K562 (cell line): ENCODE data around the gene FAM20C. TPM values are rescaled to one million over a fixed set of nuclear protein-coding genes. Genes with fewer than 3 reads are reported as not detected.

Experiments used
- ATF7 ChIP-seq: fragments of 450-650 bp; IDR thresholded peaks from 2 replicates; pipeline ENCODE4 v1.7.1; 2014; ENCODE audit warnings: mild to moderate bottlenecking, moderate library complexity
- ETS2 ChIP-seq: IDR thresholded peaks from 2 replicates; pipeline ENCODE4 v1.6.1; 2016; ENCODE audit warnings: borderline replicate concordance, missing genetic modification characterization, mild to moderate bottlenecking, moderate library complexity, missing compliant biosample characterization; ENCODE audit not compliant: poor library complexity, severe bottlenecking
- EWSR1 ChIP-seq: fragments of 450-650 bp; IDR thresholded peaks from 2 replicates; pipeline ENCODE4 v1.6.1; 2018; ENCODE audit warnings: borderline replicate concordance, mild to moderate bottlenecking, low read depth, moderate library complexity; ENCODE audit not compliant: partially characterized antibody
- JUND ChIP-seq, 2 experiments: IDR thresholded peaks; 2 replicates in 1 of 2; 3 replicates in 1 of 2; pipeline ENCODE4 v1.6.1; 2011; ENCODE audit warnings: borderline replicate concordance in 2 of 2, low read depth in 2 of 2, low read length in 2 of 2, improper control_type of control experiment in 1 of 2, missing biosample characterization in 1 of 2, missing genetic modification characterization in 1 of 2, missing genetic modification reagents in 1 of 2
- MAFG ChIP-seq: fragments of 450-650 bp; conservative IDR thresholded peaks from 2 replicates; pipeline ENCODE4 v1.6.1; 2016; ENCODE audit warnings: missing genetic modification characterization, missing compliant biosample characterization
- MYBL2 ChIP-seq, 2 experiments: fragments of 450-650 bp in 1 of 2; sonication (generic) in 1 of 2; formaldehyde crosslinking in 1 of 2; IDR thresholded peaks; 2 replicates each; pipeline versions ENCODE4 v1.6.1 to v1.8.1; 2017 to 2022; ENCODE audit warnings: borderline replicate concordance in 1 of 2, inconsistent platforms in 1 of 2, low read depth in 1 of 2, mild to moderate bottlenecking in 1 of 2, missing genetic modification reagents in 1 of 2, moderate library complexity in 1 of 2
- PPARD ChIP-seq: fragments of 250-450 bp; sonication (Bioruptor Pico); IDR thresholded peaks from 2 replicates; pipeline ENCODE4 v1.8.0; 2022; ENCODE audit warnings: inconsistent platforms, mild to moderate bottlenecking, moderate library complexity
- RFX7 ChIP-seq: fragments of 250-450 bp; sonication (Bioruptor Pico); IDR thresholded peaks from 2 replicates; pipeline ENCODE4 v1.5.1; 2021; ENCODE audit warnings: mild to moderate bottlenecking
- SPI1 ChIP-seq: IDR thresholded peaks from 2 replicates; pipeline ENCODE4 v1.6.1; 2011; ENCODE audit warnings: low read depth, low read length, control low read depth, borderline replicate concordance
- ZFPM2 ChIP-seq: fragments of 250-450 bp; sonication (Bioruptor Pico); IDR thresholded peaks from 2 replicates; pipeline ENCODE4 v1.5.1; 2022; ENCODE audit warnings: mild to moderate bottlenecking
- ZNF253 ChIP-seq: fragments of 250-450 bp; sonication (Bioruptor Pico); conservative IDR thresholded peaks from 2 replicates; pipeline ENCODE4 v1.6.1; 2021; ENCODE audit warnings: mild to moderate bottlenecking
- polyA plus RNA-seq, 8 experiments: library from polyadenylated mRNA; depleted of rRNA in 4 of 8; stranded (reverse) in 5 of 8; unstranded in 3 of 8; fragments of >200 nt; fragmentation: Nextera tagmentation in 2 of 8; fragmentation: Illumina TruSeq in 1 of 8; extraction: Ambion mirVana in 2 of 8; extraction: Trizol in 1 of 8; gene quantifications; 2 replicates each; pipeline versions ENCODE4 v1.2.1 to v1.2.3, GENCODE V29; 2011 to 2014; ENCODE audit warnings: inconsistent platforms in 1 of 8, missing spikeins in 1 of 8
- total RNA-seq, 7 experiments: library from RNA; depleted of rRNA in 6 of 7; stranded (reverse); fragments of >200 nt in 6 of 7; fragmentation: Illumina TruSeq in 2 of 7; extraction: Trizol in 2 of 7; gene quantifications; 2 replicates each; pipeline versions ENCODE4 v1.2.1 to v1.2.3, GENCODE V29; 2011 to 2021; ENCODE audit warnings: low replicate concordance in 1 of 7
- TF ChIP-seq, protein P1 (sequence below): fragments of 250-450 bp; sonication (Bioruptor Pico); IDR thresholded peaks from 2 replicates; pipeline ENCODE4 v1.8.0; 2021; ENCODE audit warnings: moderate library complexity, mild to moderate bottlenecking, inconsistent platforms
- TF ChIP-seq, protein P2 (sequence below): sonication (generic); formaldehyde crosslinking; IDR thresholded peaks from 2 replicates; pipeline ENCODE4 v1.9.0; 2022; ENCODE audit warnings: mild to moderate bottlenecking, missing genetic modification reagents
- TF ChIP-seq, protein P3 (sequence below): fragments of 450-650 bp; formaldehyde crosslinking; conservative IDR thresholded peaks from 2 replicates; pipeline ENCODE4 v1.4.0; 2022; ENCODE audit warnings: mild to moderate bottlenecking, missing genetic modification characterization
- TF ChIP-seq, protein P4 (sequence below), 2 experiments: fragments of 450-650 bp in 1 of 2; sonication (generic) in 1 of 2; formaldehyde crosslinking in 1 of 2; IDR thresholded peaks in 1 of 2; conservative IDR thresholded peaks in 1 of 2; 2 replicates each; pipeline versions ENCODE4 v1.6.1 to v1.8.1; 2016 to 2023; ENCODE audit warnings: mild to moderate bottlenecking in 2 of 2, moderate library complexity in 2 of 2, inconsistent platforms in 1 of 2, missing genetic modification reagents in 1 of 2

The FAM20C gene
- total and polyA plus RNA-seq, 9 of the 15 experiments (the other 6 are each of a cell fraction or from before 2014, with no cell fraction given): 0.09 TPM; not detected in 8

DNA sequence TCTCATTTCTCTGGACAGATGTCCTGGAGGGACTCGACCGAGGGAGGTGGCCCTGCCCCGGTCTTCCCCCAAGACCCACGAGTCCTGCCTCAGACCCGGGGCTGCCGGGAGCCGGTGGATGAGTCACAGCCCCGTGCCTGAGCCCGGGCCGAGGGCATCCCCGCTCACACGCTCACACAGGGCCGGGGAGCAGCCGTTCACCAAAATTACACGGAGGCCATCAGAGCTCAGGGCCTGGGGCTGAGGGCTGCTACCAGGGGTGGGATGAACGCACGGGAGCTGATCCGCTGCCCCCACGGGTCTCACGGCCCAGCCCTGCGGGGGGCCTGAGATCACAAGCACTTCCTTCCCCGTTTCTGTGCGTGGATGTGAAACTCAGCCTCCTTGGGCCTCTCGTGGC is 17.5 kb downstream of the FAM20C start (continued):
- TF ChIP-seq, protein P1, sequence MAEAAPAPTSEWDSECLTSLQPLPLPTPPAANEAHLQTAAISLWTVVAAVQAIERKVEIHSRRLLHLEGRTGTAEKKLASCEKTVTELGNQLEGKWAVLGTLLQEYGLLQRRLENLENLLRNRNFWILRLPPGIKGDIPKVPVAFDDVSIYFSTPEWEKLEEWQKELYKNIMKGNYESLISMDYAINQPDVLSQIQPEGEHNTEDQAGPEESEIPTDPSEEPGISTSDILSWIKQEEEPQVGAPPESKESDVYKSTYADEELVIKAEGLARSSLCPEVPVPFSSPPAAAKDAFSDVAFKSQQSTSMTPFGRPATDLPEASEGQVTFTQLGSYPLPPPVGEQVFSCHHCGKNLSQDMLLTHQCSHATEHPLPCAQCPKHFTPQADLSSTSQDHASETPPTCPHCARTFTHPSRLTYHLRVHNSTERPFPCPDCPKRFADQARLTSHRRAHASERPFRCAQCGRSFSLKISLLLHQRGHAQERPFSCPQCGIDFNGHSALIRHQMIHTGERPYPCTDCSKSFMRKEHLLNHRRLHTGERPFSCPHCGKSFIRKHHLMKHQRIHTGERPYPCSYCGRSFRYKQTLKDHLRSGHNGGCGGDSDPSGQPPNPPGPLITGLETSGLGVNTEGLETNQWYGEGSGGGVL (CRISPR knock-in tag): no peak
- TF ChIP-seq PPARD (no peak), MYBL2 (IDR thresholded peaks at IDR 0.05; ENCODE audit: low read depth) (no peak), MYBL2 (CRISPR knock-in tag; IDR thresholded peaks at IDR 0.05; ENCODE audit: borderline replicate concordance) (no peak), EWSR1 (no peak), ETS2 (tag) (no peak), ZNF253 (CRISPR knock-in tag) (no peak), ATF7 (no peak), ZFPM2 (no peak), RFX7 (CRISPR knock-in tag) (no peak), JUND (IDR thresholded peaks at IDR 0.05; ENCODE audit: borderline replicate concordance, low read depth, low read length) (peak; percentile 20; the same call in 1 of the 2 replicates), JUND (tag; IDR thresholded peaks at IDR 0.05; ENCODE audit: borderline replicate concordance, low read depth, low read length) (no peak), SPI1 (no peak), MAFG (tag) (no peak)
- TF ChIP-seq, protein P2, sequence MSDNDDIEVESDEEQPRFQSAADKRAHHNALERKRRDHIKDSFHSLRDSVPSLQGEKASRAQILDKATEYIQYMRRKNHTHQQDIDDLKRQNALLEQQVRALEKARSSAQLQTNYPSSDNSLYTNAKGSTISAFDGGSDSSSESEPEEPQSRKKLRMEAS (CRISPR knock-in tag): no peak
- TF ChIP-seq, protein P3, sequence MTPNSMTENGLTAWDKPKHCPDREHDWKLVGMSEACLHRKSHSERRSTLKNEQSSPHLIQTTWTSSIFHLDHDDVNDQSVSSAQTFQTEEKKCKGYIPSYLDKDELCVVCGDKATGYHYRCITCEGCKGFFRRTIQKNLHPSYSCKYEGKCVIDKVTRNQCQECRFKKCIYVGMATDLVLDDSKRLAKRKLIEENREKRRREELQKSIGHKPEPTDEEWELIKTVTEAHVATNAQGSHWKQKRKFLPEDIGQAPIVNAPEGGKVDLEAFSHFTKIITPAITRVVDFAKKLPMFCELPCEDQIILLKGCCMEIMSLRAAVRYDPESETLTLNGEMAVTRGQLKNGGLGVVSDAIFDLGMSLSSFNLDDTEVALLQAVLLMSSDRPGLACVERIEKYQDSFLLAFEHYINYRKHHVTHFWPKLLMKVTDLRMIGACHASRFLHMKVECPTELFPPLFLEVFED (CRISPR knock-in tag): no peak
- TF ChIP-seq, protein P4, sequence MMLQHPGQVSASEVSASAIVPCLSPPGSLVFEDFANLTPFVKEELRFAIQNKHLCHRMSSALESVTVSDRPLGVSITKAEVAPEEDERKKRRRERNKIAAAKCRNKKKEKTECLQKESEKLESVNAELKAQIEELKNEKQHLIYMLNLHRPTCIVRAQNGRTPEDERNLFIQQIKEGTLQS (IDR thresholded peaks at IDR 0.05): peak; percentile 28; the same call in 1 of the 2 replicates
- TF ChIP-seq, protein P4 (CRISPR knock-in tag; conservative IDR thresholded peaks at IDR 0.05): no peak
